ENCODE measurements around the gene SKAP2.

DNA sequence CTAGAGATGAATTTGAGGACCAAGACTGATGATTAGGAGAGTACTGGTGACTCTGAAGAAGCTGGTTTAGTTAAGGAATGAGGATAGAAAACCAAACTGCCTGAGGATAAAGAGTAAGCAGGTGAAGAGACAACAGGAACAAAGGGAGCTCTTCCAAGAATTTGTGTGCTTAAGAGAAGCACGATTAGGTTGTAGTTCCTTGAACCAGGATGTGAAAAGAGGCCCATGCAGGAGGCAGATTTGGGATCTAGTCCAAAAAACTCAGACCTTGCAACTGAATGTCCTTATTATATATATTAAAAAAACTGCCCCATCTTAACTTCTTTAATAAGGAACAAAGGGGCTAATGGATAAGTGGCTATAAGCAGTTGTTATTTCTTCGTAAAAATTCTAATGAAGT, 150.4 kb downstream of the SKAP2 start:
- no peak for TF ChIP-seq EZH2 (IDR thresholded peaks at IDR 0.05; ENCODE audit: low read length, missing control alignments)
- TF ChIP-seq, protein P1, sequence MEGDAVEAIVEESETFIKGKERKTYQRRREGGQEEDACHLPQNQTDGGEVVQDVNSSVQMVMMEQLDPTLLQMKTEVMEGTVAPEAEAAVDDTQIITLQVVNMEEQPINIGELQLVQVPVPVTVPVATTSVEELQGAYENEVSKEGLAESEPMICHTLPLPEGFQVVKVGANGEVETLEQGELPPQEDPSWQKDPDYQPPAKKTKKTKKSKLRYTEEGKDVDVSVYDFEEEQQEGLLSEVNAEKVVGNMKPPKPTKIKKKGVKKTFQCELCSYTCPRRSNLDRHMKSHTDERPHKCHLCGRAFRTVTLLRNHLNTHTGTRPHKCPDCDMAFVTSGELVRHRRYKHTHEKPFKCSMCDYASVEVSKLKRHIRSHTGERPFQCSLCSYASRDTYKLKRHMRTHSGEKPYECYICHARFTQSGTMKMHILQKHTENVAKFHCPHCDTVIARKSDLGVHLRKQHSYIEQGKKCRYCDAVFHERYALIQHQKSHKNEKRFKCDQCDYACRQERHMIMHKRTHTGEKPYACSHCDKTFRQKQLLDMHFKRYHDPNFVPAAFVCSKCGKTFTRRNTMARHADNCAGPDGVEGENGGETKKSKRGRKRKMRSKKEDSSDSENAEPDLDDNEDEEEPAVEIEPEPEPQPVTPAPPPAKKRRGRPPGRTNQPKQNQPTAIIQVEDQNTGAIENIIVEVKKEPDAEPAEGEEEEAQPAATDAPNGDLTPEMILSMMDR (conservative IDR thresholded peaks at IDR 0.05 in 1 of 2, IDR thresholded peaks at IDR 0.05 in 1 of 2; ENCODE audit: low read depth in 1 of 2, low read length in 2 of 2), result no peak

All from fibroblast of lung (primary cell).